Keratinocyte (primary cell): ENCODE measurements around the gene SNCB. TPM values are rescaled to one million over a fixed set of nuclear protein-coding genes. Genes with fewer than 3 reads are reported as not detected.

Experiments
- DNase-seq: peaks from one replicate; pipeline ENCODE4 v3.0.0-alpha.2; 2011; ENCODE audit warnings: low read depth, missing footprints, low spot score
- FAIRE-seq: peaks from 2 replicates; lab custom pipeline; 2011; peaks lifted over from hg19 to GRCh38; lab: Jason Lieb, UNC
- H2AFZ ChIP-seq: 2 replicates; pipeline ENCODE4 v1.6.0; 2012; ENCODE audit warnings: low read length, control low read depth, inconsistent platforms; ENCODE audit not compliant: control insufficient read depth
- H3K27ac ChIP-seq: 2 replicates; pipeline ENCODE4 v1.5.1; 2011; ENCODE audit warnings: low read length; ENCODE audit not compliant: control insufficient read depth, insufficient read depth
- H3K27me3 ChIP-seq: 3 replicates; pipeline ENCODE4 v1.6.0; 2011; ENCODE audit warnings: low read length; ENCODE audit not compliant: control insufficient read depth, insufficient read depth; ENCODE audit errors: extremely low read depth
- H3K36me3 ChIP-seq, 2 experiments: 2 replicates in 1 of 2; 3 replicates in 1 of 2; pipeline ENCODE4 v1.5.1; 2011; ENCODE audit warnings: low read length in 2 of 2, mild to moderate bottlenecking in 1 of 2; ENCODE audit not compliant: control insufficient read depth in 2 of 2, insufficient read depth in 2 of 2; ENCODE audit errors: extremely low read depth in 1 of 2
- H3K4me1 ChIP-seq: 3 replicates; pipeline ENCODE4 v1.5.1; 2011; ENCODE audit warnings: low read length; ENCODE audit not compliant: control insufficient read depth, insufficient read depth; ENCODE audit errors: extremely low read depth
- H3K4me2 ChIP-seq: 3 replicates; pipeline ENCODE4 v1.6.0; 2011; ENCODE audit warnings: low read depth, low read length; ENCODE audit not compliant: control insufficient read depth, insufficient read depth; ENCODE audit errors: extremely low read depth
- H3K4me3 ChIP-seq, 3 experiments: fragments of 200-600 bp in 1 of 3; sonication (generic) in 1 of 3; 2 replicates in 2 of 3; 3 replicates in 1 of 3; pipeline ENCODE4 v1.5.1; 2011 to 2016; ENCODE audit warnings: low read length in 3 of 3, mild to moderate bottlenecking in 3 of 3, control low read depth in 2 of 3, inconsistent platforms in 1 of 3, low read depth in 1 of 3, mixed read lengths in 1 of 3, mixed run types in 1 of 3, moderate library complexity in 1 of 3; ENCODE audit not compliant: control insufficient read depth in 2 of 3, insufficient read depth in 2 of 3; ENCODE audit errors: extremely low read depth in 1 of 3
- H3K79me2 ChIP-seq: 2 replicates; pipeline ENCODE4 v1.6.0; 2012; ENCODE audit warnings: low read length; ENCODE audit not compliant: control insufficient read depth, insufficient read depth
- H3K9ac ChIP-seq: 3 replicates; pipeline ENCODE4 v1.6.0; 2011; ENCODE audit warnings: low read length; ENCODE audit not compliant: control insufficient read depth, insufficient read depth; ENCODE audit errors: extremely low read depth
- H3K9me1 ChIP-seq: 3 replicates; pipeline ENCODE4 v1.6.0; 2011; ENCODE audit warnings: low read length; ENCODE audit not compliant: control insufficient read depth, insufficient read depth; ENCODE audit errors: extremely low read depth
- H3K9me3 ChIP-seq: 2 replicates; pipeline ENCODE4 v1.5.1; 2012; ENCODE audit warnings: low read depth, low read length; ENCODE audit not compliant: control insufficient read depth
- H4K20me1 ChIP-seq: 3 replicates; pipeline ENCODE4 v1.6.0; 2011; ENCODE audit warnings: low read length; ENCODE audit not compliant: control insufficient read depth, insufficient read depth; ENCODE audit errors: extremely low read depth
- EZH2 ChIP-seq: IDR thresholded peaks from one replicate; pipeline ENCODE4 v1.6.1; 2012; ENCODE audit warnings: inconsistent platforms, mild to moderate bottlenecking, low read length, moderate library complexity
- dilution Hi-C: fragments of 300-500 bp; cut with MboI; formaldehyde crosslinking; loops from one replicate; pipeline ENCODE4 v1.7.0; 2020; ENCODE audit warnings: low sequenced_read_pairs; ENCODE audit not compliant: extremely low pct_ligation_motif_present
- polyA plus RNA-seq, 5 experiments: library from polyadenylated mRNA; depleted of rRNA in 3 of 5; stranded (reverse) in 3 of 5; stranded (forward) in 1 of 5; unstranded in 1 of 5; fragments of >200 nt; gene quantifications; 1 replicate in 1 of 5; 2 replicates in 3 of 5; 3 replicates in 1 of 5; pipeline versions ENCODE4 v1.2.1 to v1.2.3, GENCODE V29; 2011 to 2012; ENCODE audit warnings: missing spikeins in 2 of 5, low read depth in 1 of 5, low replicate concordance in 1 of 5
- TF ChIP-seq, protein P1 (sequence below), 3 experiments: IDR thresholded peaks in 1 of 3; conservative IDR thresholded peaks in 1 of 3; optimal IDR thresholded peaks in 1 of 3; 2 replicates in 2 of 3; 3 replicates in 1 of 3; pipeline versions ENCODE3 to v1.5.1; 2011; ENCODE audit warnings: low read length in 3 of 3, mild to moderate bottlenecking in 3 of 3, moderate library complexity in 2 of 3, control low read depth in 1 of 3, inconsistent platforms in 1 of 3; ENCODE audit not compliant: insufficient read depth in 2 of 3; ENCODE audit errors: extremely low read depth in 1 of 3

SNCB gene
- polyA plus RNA-seq, 1 donor (not counting 4 experiments of a cell fraction or from before 2014, with no cell fraction given): 0.69 TPM

DNA sequence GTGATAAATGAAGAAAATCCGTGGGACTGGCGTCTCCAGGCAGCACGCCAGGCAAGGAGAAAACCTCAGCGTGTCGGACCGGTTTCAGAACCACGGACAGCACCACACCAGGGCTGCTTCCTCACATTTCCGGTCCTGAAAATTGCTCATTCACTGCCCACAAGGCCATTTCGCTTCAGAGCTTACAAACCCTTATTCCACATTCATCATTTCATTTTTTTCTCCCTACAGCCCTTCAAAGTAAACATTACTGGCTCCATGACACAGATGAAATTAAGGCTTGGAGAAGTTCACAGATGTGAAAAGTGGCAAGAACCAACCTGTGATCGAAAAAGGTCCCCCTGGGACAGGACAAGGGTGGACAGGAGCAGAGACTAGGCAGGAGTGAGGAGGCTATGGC is 18.9 kb downstream of the SNCB start:
- Histone ChIP-seq H3K4me2 (no peak overlapping the region), H3K9ac (no peak overlapping the region), H4K20me1 (no peaks in the 10 kb centered on the region), H2AFZ (no peak overlapping the region), H3K79me2 (no peaks in the 10 kb centered on the region), H3K9me3 (no peaks in the 10 kb centered on the region), H3K4me1 (peaks cover 39% of the 10 kb centered on the region), H3K9me1 (peaks cover 2% of the 10 kb centered on the region), H3K4me3 (no peak overlapping the region), H3K36me3 (no peaks in the 10 kb centered on the region), H3K27ac (no peak overlapping the region), H3K27me3 (no peaks in the 10 kb centered on the region)
- DNase-seq: no peak
- TF ChIP-seq EZH2: no peak
- TF ChIP-seq, protein P1, sequence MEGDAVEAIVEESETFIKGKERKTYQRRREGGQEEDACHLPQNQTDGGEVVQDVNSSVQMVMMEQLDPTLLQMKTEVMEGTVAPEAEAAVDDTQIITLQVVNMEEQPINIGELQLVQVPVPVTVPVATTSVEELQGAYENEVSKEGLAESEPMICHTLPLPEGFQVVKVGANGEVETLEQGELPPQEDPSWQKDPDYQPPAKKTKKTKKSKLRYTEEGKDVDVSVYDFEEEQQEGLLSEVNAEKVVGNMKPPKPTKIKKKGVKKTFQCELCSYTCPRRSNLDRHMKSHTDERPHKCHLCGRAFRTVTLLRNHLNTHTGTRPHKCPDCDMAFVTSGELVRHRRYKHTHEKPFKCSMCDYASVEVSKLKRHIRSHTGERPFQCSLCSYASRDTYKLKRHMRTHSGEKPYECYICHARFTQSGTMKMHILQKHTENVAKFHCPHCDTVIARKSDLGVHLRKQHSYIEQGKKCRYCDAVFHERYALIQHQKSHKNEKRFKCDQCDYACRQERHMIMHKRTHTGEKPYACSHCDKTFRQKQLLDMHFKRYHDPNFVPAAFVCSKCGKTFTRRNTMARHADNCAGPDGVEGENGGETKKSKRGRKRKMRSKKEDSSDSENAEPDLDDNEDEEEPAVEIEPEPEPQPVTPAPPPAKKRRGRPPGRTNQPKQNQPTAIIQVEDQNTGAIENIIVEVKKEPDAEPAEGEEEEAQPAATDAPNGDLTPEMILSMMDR (optimal IDR thresholded peaks at IDR 0.05 in 1 of 3, IDR thresholded peaks at IDR 0.05 in 1 of 3, conservative IDR thresholded peaks at IDR 0.05 in 1 of 3; ENCODE audit: extremely low read depth in 1 of 3, insufficient read depth in 2 of 3, low read length in 3 of 3): no peak
- dilution Hi-C loops: no loop called here
- FAIRE-seq: no peak

DNA sequence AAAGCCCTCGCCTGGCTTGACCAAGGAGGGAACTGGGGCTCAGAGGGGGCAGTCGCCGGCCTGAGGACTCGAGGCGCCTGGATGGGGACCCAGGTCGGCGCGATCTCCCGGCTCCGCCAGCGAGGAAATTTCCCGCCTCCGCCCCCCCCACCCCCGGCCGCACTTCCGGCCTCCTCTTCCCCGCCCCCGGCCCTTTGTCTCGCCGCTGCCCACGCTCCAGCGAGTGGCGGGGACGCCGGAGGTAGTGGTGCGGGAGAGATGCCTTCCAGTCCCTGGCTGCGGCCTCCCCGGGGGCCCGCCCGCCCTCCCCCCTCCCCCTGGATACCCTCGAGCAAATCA is 19.9 kb downstream of the SNCB start:
- no peak overlapping the region for H3K9ac ChIP-seq
- peaks cover 35% of the 10 kb centered on the region for H3K4me1 ChIP-seq
- no peaks in the 10 kb centered on the region for H4K20me1 ChIP-seq
- dilution Hi-C loops: no loop called here
- H3K4me2 ChIP-seq: peak overlapping the region; percentile 71
- no peaks in the 10 kb centered on the region for H3K27me3 ChIP-seq
- TF ChIP-seq, protein P1 (optimal IDR thresholded peaks at IDR 0.05 in 1 of 3, IDR thresholded peaks at IDR 0.05 in 1 of 3, conservative IDR thresholded peaks at IDR 0.05 in 1 of 3; ENCODE audit: extremely low read depth in 1 of 3, insufficient read depth in 2 of 3, low read length in 3 of 3): no peak
- no peaks in the 10 kb centered on the region for H3K9me3 ChIP-seq
- H2AFZ ChIP-seq: peak overlapping the region; percentile 62
- H3K9me1 ChIP-seq: peaks cover 2% of the 10 kb centered on the region
- H3K79me2 ChIP-seq: no peaks in the 10 kb centered on the region
- H3K27ac ChIP-seq: no peak overlapping the region
- FAIRE-seq (no peak), DNase-seq (no peak)
- H3K4me3 ChIP-seq: peak overlapping the region; percentile 45 to 75 (median 67)
- H3K36me3 ChIP-seq: no peaks in the 10 kb centered on the region
